ENCODE measurements around the gene LRRN4CL. TPM values are rescaled to one million over a fixed set of nuclear protein-coding genes. Genes with fewer than 3 reads are reported as not detected.
"Not testable (repeated sequence)": the region's sequence is repeated elsewhere in the genome, so short reads cannot be mapped to it uniquely, and the experiment has no call there.

The LRRN4CL gene
- total RNA-seq, 2 experiments from 2014 or later: 0.65 to 0.79 TPM

- Histone ChIP-seq H3K4me2 (ENCODE audit: low read length) (peak overlapping the region; percentile 96; the same call in 1 of the 2 replicates), H3K27ac (ENCODE audit: low read depth, low read length, poor library complexity, severe bottlenecking) (no peak overlapping the region), H2AFZ (ENCODE audit: low read length) (no peak overlapping the region), H3K9me2 (ENCODE audit: insufficient read depth, low read length) (no peaks in the 10 kb centered on the region), H3K79me2 (ENCODE audit: insufficient read depth, low read depth, low read length) (peaks cover 38% of the 10 kb centered on the region; the same call in 1 of the 2 replicates), H3K36me3 (ENCODE audit: insufficient read depth, low read length) (peaks cover 45% of the 10 kb centered on the region), H3K9me3 (ENCODE audit: low read length) (no peaks in the 10 kb centered on the region), H3K4me1 (ENCODE audit: insufficient read depth, low read length, poor library complexity, severe bottlenecking) (peaks cover 51% of the 10 kb centered on the region), H3K4me3 (ENCODE audit: low read depth, low read length, poor library complexity, severe bottlenecking) (no peak overlapping the region), H4K20me1 (ENCODE audit: insufficient read depth, low read length) (no peaks in the 10 kb centered on the region)
- ChIA-PET POLR2A (interaction anchor here (0.9 to 1.4 kb wide), 4 partner anchors 12 to 103 kb away, joined by 3 to 6 read pairs (median 4); partner anchors contain the start of genes C11orf98, CSKMT, EEF1G and LRRN4CL), CTCF (ENCODE audit: unreplicated experiment) (no interaction called here)
- intact Hi-C loops (cut with micrococcal nuclease; ENCODE audit: unreplicated experiment): loop anchor here (5.0 kb wide), 1 partner anchor 111 kb away; the partner anchor contains the start of gene TMEM179B
- DNase-seq (ENCODE audit: low spot score): no peak
- peak; percentile 45; the same call in 1 of the 2 replicates for TF ChIP-seq CTCF (conservative IDR thresholded peaks at IDR 0.05; ENCODE audit: low read length)
- no peak for TF ChIP-seq EZH2phosphoT487 (IDR thresholded peaks at IDR 0.05; ENCODE audit: borderline replicate concordance, low read depth, low read length)
- BruUV-seq (replicated peaks): no TSS peak
Measured at GRCh38 chr11:62676698-62677097, 12.6 kb downstream of the LRRN4CL start.

DNA sequence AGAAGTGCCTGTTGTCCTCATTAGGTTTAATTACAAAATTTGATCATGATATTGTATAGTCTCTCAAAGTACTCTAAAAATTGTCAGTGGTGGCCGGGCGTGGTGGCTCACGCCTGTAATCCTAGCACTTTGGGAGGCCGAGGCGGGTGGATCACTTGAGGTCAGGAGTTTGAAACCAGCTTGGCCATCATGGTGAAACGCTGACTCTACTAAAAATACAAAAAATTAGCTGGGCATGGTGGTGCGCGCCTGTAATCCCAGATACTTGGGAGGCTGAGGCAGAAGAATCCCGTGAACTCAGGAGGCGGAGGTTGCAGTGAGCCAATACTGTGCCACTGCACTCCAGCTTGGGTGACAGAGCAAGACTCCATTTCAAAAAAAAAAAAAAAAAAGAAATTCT lies 13.9 kb downstream of the LRRN4CL start:
- not testable (repeated sequence) for DNase-seq (ENCODE audit: low spot score)
- H3K4me1 ChIP-seq (ENCODE audit: insufficient read depth, low read length, poor library complexity, severe bottlenecking): peaks cover 49% of the 10 kb centered on the region

GRCh38 chr11:62673196-62673525 lies 16.2 kb downstream of the LRRN4CL start:
- Histone ChIP-seq H3K36me3 (ENCODE audit: insufficient read depth, low read length) (peaks cover 51% of the 10 kb centered on the region), H3K4me2 (ENCODE audit: low read length) (peak overlapping the region; percentile 85), H3K9me2 (ENCODE audit: insufficient read depth, low read length) (no peaks in the 10 kb centered on the region), H3K27ac (ENCODE audit: low read depth, low read length, poor library complexity, severe bottlenecking) (no peak overlapping the region), H2AFZ (ENCODE audit: low read length) (no peak overlapping the region), H3K79me2 (ENCODE audit: insufficient read depth, low read depth, low read length) (peaks cover 43% of the 10 kb centered on the region; the same call in 1 of the 2 replicates), H3K4me1 (ENCODE audit: insufficient read depth, low read length, poor library complexity, severe bottlenecking) (peaks cover 56% of the 10 kb centered on the region), H4K20me1 (ENCODE audit: insufficient read depth, low read length) (no peaks in the 10 kb centered on the region), H3K4me3 (ENCODE audit: low read depth, low read length, poor library complexity, severe bottlenecking) (peak overlapping the region; percentile 81), H3K9me3 (ENCODE audit: low read length) (no peaks in the 10 kb centered on the region)
- intact Hi-C loops (cut with micrococcal nuclease; ENCODE audit: unreplicated experiment): loop anchor here (5.0 kb wide), 2 partner anchors 54 to 99 kb away; partner anchors contain the start of genes HNRNPUL2, TAF6L and TTC9C
- no peak for DNase-seq (ENCODE audit: low spot score)
- TF ChIP-seq CTCF (conservative IDR thresholded peaks at IDR 0.05; ENCODE audit: low read length): no peak
- ChIA-PET POLR2A (interaction anchor here (0.6 to 3.7 kb wide), 5 partner anchors 8 to 169 kb away, joined by 3 to 24 read pairs (median 4); partner anchors contain the start of genes C11orf98, CSKMT, HNRNPUL2 and ZBTB3), CTCF (ENCODE audit: unreplicated experiment) (no interaction called here)
- no TSS peak for BruUV-seq (replicated peaks)

More for the DNA sequence above, 13.9 kb downstream of the LRRN4CL start:
- H3K36me3 ChIP-seq (ENCODE audit: insufficient read depth, low read length): peaks cover 45% of the 10 kb centered on the region
- CTCF ChIA-PET (ENCODE audit: unreplicated experiment); H3K9me2 ChIP-seq (ENCODE audit: insufficient read depth, low read length); BruUV-seq (replicated peaks); H3K27ac ChIP-seq (ENCODE audit: low read depth, low read length, poor library complexity, severe bottlenecking); H3K9me3 ChIP-seq (ENCODE audit: low read length); H3K4me2 ChIP-seq (ENCODE audit: low read length); H2AFZ ChIP-seq (ENCODE audit: low read length); H3K4me3 ChIP-seq (ENCODE audit: low read depth, low read length, poor library complexity, severe bottlenecking); H4K20me1 ChIP-seq (ENCODE audit: insufficient read depth, low read length): not testable (repeated sequence)
- POLR2A ChIA-PET: interaction anchor here (0.6 to 3.7 kb wide), 2 partner anchors 11 to 54 kb away, joined by 3 to 24 read pairs; partner anchors contain the start of genes C11orf98 and CSKMT
- peaks cover 48% of the 10 kb centered on the region; the same call in 1 of the 2 replicates for H3K79me2 ChIP-seq (ENCODE audit: insufficient read depth, low read depth, low read length)
- intact Hi-C loops (cut with micrococcal nuclease; ENCODE audit: unreplicated experiment): loop anchor here (5.0 kb wide), 1 partner anchor 112 kb away; the partner anchor contains the start of gene TMEM179B

Measured in OCI-LY7 (cell line).